Measurements from ENCODE around the gene GPHN.

GPHN gene

GRCh38 chr14:66610154-66610563 lies 102.2 kb downstream of the GPHN start:
- TF ChIP-seq POLR2AphosphoS5 (IDR thresholded peaks at IDR 0.05; ENCODE audit: low read depth, low read length) (no peak), PAX5 (IDR thresholded peaks at IDR 0.05; ENCODE audit: insufficient read depth, low read length, severe bottlenecking) (no peak), SPI1 (IDR thresholded peaks at IDR 0.05; ENCODE audit: low read depth, low read length) (no peak), TAF1 (IDR thresholded peaks at IDR 0.05; ENCODE audit: low read depth, low read length) (no peak), POU2F2 (IDR thresholded peaks at IDR 0.05; ENCODE audit: low read depth, low read length) (no peak), POLR2A (IDR thresholded peaks at IDR 0.05; ENCODE audit: low read depth, low read length) (no peak)
- FAIRE-seq = peak; percentile 54
- DNase-seq (ENCODE audit: insufficient read length, low spot score) = no peak

GRCh38 chr14:66613344-66613743 lies 105.4 kb downstream of the GPHN start:
- DNase-seq (ENCODE audit: insufficient read length, low spot score) (no peak), FAIRE-seq (no peak)
- TF ChIP-seq POU2F2 (IDR thresholded peaks at IDR 0.05; ENCODE audit: low read depth, low read length) = no peak
- no peak for TF ChIP-seq PAX5 (IDR thresholded peaks at IDR 0.05; ENCODE audit: insufficient read depth, low read length, severe bottlenecking)
- TF ChIP-seq SPI1 (IDR thresholded peaks at IDR 0.05; ENCODE audit: low read depth, low read length) = no peak
- TF ChIP-seq POLR2AphosphoS5 (IDR thresholded peaks at IDR 0.05; ENCODE audit: low read depth, low read length) = no peak
- TF ChIP-seq POLR2A (IDR thresholded peaks at IDR 0.05; ENCODE audit: low read depth, low read length) = no peak
- no peak for TF ChIP-seq TAF1 (IDR thresholded peaks at IDR 0.05; ENCODE audit: low read depth, low read length)

GRCh38 chr14:66619952-66620351 lies 112.0 kb downstream of the GPHN start:
- DNase-seq (ENCODE audit: insufficient read length, low spot score) (no peak), FAIRE-seq (no peak)
- TF ChIP-seq POLR2AphosphoS5 (IDR thresholded peaks at IDR 0.05; ENCODE audit: low read depth, low read length) = no peak
- TF ChIP-seq PAX5 (IDR thresholded peaks at IDR 0.05; ENCODE audit: insufficient read depth, low read length, severe bottlenecking) = no peak
- TF ChIP-seq SPI1 (IDR thresholded peaks at IDR 0.05; ENCODE audit: low read depth, low read length) = no peak
- no peak for TF ChIP-seq POLR2A (IDR thresholded peaks at IDR 0.05; ENCODE audit: low read depth, low read length)
- TF ChIP-seq POU2F2 (IDR thresholded peaks at IDR 0.05; ENCODE audit: low read depth, low read length) = no peak
- no peak for TF ChIP-seq TAF1 (IDR thresholded peaks at IDR 0.05; ENCODE audit: low read depth, low read length)

GRCh38 chr14:66623838-66624237 lies 115.9 kb downstream of the GPHN start:
- no peak for FAIRE-seq
- no peak for TF ChIP-seq POU2F2 (IDR thresholded peaks at IDR 0.05; ENCODE audit: low read depth, low read length)
- no peak for TF ChIP-seq POLR2AphosphoS5 (IDR thresholded peaks at IDR 0.05; ENCODE audit: low read depth, low read length)
- TF ChIP-seq SPI1 (IDR thresholded peaks at IDR 0.05; ENCODE audit: low read depth, low read length) = no peak
- no peak for TF ChIP-seq TAF1 (IDR thresholded peaks at IDR 0.05; ENCODE audit: low read depth, low read length)
- no peak for TF ChIP-seq PAX5 (IDR thresholded peaks at IDR 0.05; ENCODE audit: insufficient read depth, low read length, severe bottlenecking)
- DNase-seq (ENCODE audit: insufficient read length, low spot score) = no peak

- DNase-seq (ENCODE audit: insufficient read length, low spot score) (peak; percentile 17), FAIRE-seq (peak; percentile 89)
- TF ChIP-seq SPI1 (IDR thresholded peaks at IDR 0.05; ENCODE audit: low read depth, low read length) (no peak), POLR2AphosphoS5 (IDR thresholded peaks at IDR 0.05; ENCODE audit: low read depth, low read length) (no peak), POLR2A (IDR thresholded peaks at IDR 0.05; ENCODE audit: low read depth, low read length) (no peak), POU2F2 (IDR thresholded peaks at IDR 0.05; ENCODE audit: low read depth, low read length) (no peak), TAF1 (IDR thresholded peaks at IDR 0.05; ENCODE audit: low read depth, low read length) (no peak), PAX5 (IDR thresholded peaks at IDR 0.05; ENCODE audit: insufficient read depth, low read length, severe bottlenecking) (no peak)
Observed at GRCh38 chr14:66624336-66624937, 116.5 kb downstream of the GPHN start.

- no peak for TF ChIP-seq PAX5 (IDR thresholded peaks at IDR 0.05; ENCODE audit: insufficient read depth, low read length, severe bottlenecking)
- TF ChIP-seq POLR2A (IDR thresholded peaks at IDR 0.05; ENCODE audit: low read depth, low read length) = no peak
- no peak for TF ChIP-seq TAF1 (IDR thresholded peaks at IDR 0.05; ENCODE audit: low read depth, low read length)
- TF ChIP-seq SPI1 (IDR thresholded peaks at IDR 0.05; ENCODE audit: low read depth, low read length) = no peak
- no peak for TF ChIP-seq POLR2AphosphoS5 (IDR thresholded peaks at IDR 0.05; ENCODE audit: low read depth, low read length)
- TF ChIP-seq POU2F2 (IDR thresholded peaks at IDR 0.05; ENCODE audit: low read depth, low read length) = no peak
- FAIRE-seq (no peak), DNase-seq (ENCODE audit: insufficient read length, low spot score) (no peak)
Observed at GRCh38 chr14:66628636-66629035, 120.7 kb downstream of the GPHN start.

- no peak for DNase-seq (ENCODE audit: insufficient read length, low spot score)
- FAIRE-seq = no peak
- TF ChIP-seq PAX5 (IDR thresholded peaks at IDR 0.05; ENCODE audit: insufficient read depth, low read length, severe bottlenecking) = no peak
- no peak for TF ChIP-seq POLR2AphosphoS5 (IDR thresholded peaks at IDR 0.05; ENCODE audit: low read depth, low read length)
- TF ChIP-seq TAF1 (IDR thresholded peaks at IDR 0.05; ENCODE audit: low read depth, low read length) = no peak
- TF ChIP-seq POU2F2 (IDR thresholded peaks at IDR 0.05; ENCODE audit: low read depth, low read length) = no peak
- no peak for TF ChIP-seq POLR2A (IDR thresholded peaks at IDR 0.05; ENCODE audit: low read depth, low read length)
- no peak for TF ChIP-seq SPI1 (IDR thresholded peaks at IDR 0.05; ENCODE audit: low read depth, low read length)
Observed at GRCh38 chr14:66629499-66629898, 121.6 kb downstream of the GPHN start.

GRCh38 chr14:66634876-66635275 lies 126.9 kb downstream of the GPHN start:
- FAIRE-seq = peak; percentile 48
- TF ChIP-seq POLR2AphosphoS5 (IDR thresholded peaks at IDR 0.05; ENCODE audit: low read depth, low read length) (no peak), POU2F2 (IDR thresholded peaks at IDR 0.05; ENCODE audit: low read depth, low read length) (no peak), POLR2A (IDR thresholded peaks at IDR 0.05; ENCODE audit: low read depth, low read length) (no peak), SPI1 (IDR thresholded peaks at IDR 0.05; ENCODE audit: low read depth, low read length) (no peak), PAX5 (IDR thresholded peaks at IDR 0.05; ENCODE audit: insufficient read depth, low read length, severe bottlenecking) (no peak), TAF1 (IDR thresholded peaks at IDR 0.05; ENCODE audit: low read depth, low read length) (no peak)

GRCh38 chr14:66635435-66635834 lies 127.5 kb downstream of the GPHN start:
- DNase-seq (ENCODE audit: insufficient read length, low spot score) = no peak
- TF ChIP-seq SPI1 (IDR thresholded peaks at IDR 0.05; ENCODE audit: low read depth, low read length) (no peak), POLR2AphosphoS5 (IDR thresholded peaks at IDR 0.05; ENCODE audit: low read depth, low read length) (no peak), TAF1 (IDR thresholded peaks at IDR 0.05; ENCODE audit: low read depth, low read length) (no peak), PAX5 (IDR thresholded peaks at IDR 0.05; ENCODE audit: insufficient read depth, low read length, severe bottlenecking) (no peak), POLR2A (IDR thresholded peaks at IDR 0.05; ENCODE audit: low read depth, low read length) (no peak), POU2F2 (IDR thresholded peaks at IDR 0.05; ENCODE audit: low read depth, low read length) (no peak)
- no peak for FAIRE-seq

More at GRCh38 chr14:66634876-66635275, 126.9 kb downstream of the GPHN start:
- no peak for DNase-seq (ENCODE audit: insufficient read length, low spot score)
